Neural cell (in vitro differentiated cells): Measurements from ENCODE around the gene TTLL1. TPM values are rescaled to one million over a fixed set of nuclear protein-coding genes. Genes with fewer than 3 reads are reported as not detected.
"Not testable (repeated sequence)": the region's sequence is repeated elsewhere in the genome, so short reads cannot be mapped to it uniquely, and the experiment has no call there.

Experiments used
- H2AFZ ChIP-seq: fragments of 200-600, 300-800 bp; sonication (generic), shearing (Covaris generic); 2 replicates; pipeline ENCODE4 v1.6.0; 2014; ENCODE audit warnings: low read depth, mild to moderate bottlenecking, antibody characterized with exemption, low read length, moderate library complexity
- H3F3A ChIP-seq: fragments of 200-600 bp; shearing (Covaris generic); 2 replicates; pipeline ENCODE4 v1.6.1; 2016; ENCODE audit warnings: mild to moderate bottlenecking, moderate library complexity, mixed read lengths, antibody characterized with exemption, low read length; ENCODE audit not compliant: insufficient read depth, poor library complexity, severe bottlenecking
- H3K27ac ChIP-seq: fragments of 200-600, 300-800 bp; sonication (generic), shearing (Covaris generic); 2 replicates; pipeline ENCODE4 v1.5.1; 2014; ENCODE audit warnings: mild to moderate bottlenecking, low read length, moderate library complexity
- H3K27me3 ChIP-seq: fragments of 300-800, 200-600 bp; sonication (generic), shearing (Covaris generic); 2 replicates; pipeline ENCODE4 v1.6.0; 2014; ENCODE audit warnings: mild to moderate bottlenecking, low read depth, low read length, moderate library complexity; ENCODE audit not compliant: insufficient read depth
- H3K36me3 ChIP-seq: fragments of 300-800, 200-600 bp; sonication (generic), shearing (Covaris generic); 2 replicates; pipeline ENCODE4 v1.5.1; 2014; ENCODE audit warnings: mild to moderate bottlenecking, antibody characterized with exemption, low read length, moderate library complexity; ENCODE audit not compliant: insufficient read depth
- H3K4me2 ChIP-seq: fragments of 300-800, 200-600 bp; sonication (generic), shearing (Covaris generic); 2 replicates; pipeline ENCODE4 v1.6.0; 2014; ENCODE audit warnings: mild to moderate bottlenecking, low read length
- H3K4me3 ChIP-seq: fragments of 300-800, 200-600 bp; sonication (generic), shearing (Covaris generic); 2 replicates; pipeline ENCODE4 v1.5.1; 2014; ENCODE audit warnings: mild to moderate bottlenecking, low read length, moderate library complexity
- H3K79me2 ChIP-seq: fragments of 200-600 bp; shearing (Covaris generic); replicated peaks from 2 replicates; pipeline ENCODE4 v1.6.0; 2014; ENCODE audit warnings: mild to moderate bottlenecking, low read length, moderate library complexity; ENCODE audit not compliant: insufficient read depth
- H3K9ac ChIP-seq: fragments of 300-800, 200-600 bp; sonication (generic), shearing (Covaris generic); 2 replicates; pipeline ENCODE4 v1.6.1; 2016; ENCODE audit warnings: mild to moderate bottlenecking, low read length, mixed read lengths
- H3K9me2 ChIP-seq: fragments of 200-600 bp; shearing (Covaris generic); 2 replicates; pipeline ENCODE4 v1.6.1; 2016; ENCODE audit warnings: mild to moderate bottlenecking, low read length, mixed read lengths; ENCODE audit not compliant: insufficient read depth
- H3K9me3 ChIP-seq: fragments of 200-600, 300-800 bp; sonication (generic), shearing (Covaris generic); 2 replicates; pipeline ENCODE4 v1.6.1; 2016; ENCODE audit warnings: mild to moderate bottlenecking, mixed run types, low read length, moderate library complexity, mixed read lengths
- H4K20me1 ChIP-seq: fragments of 200-600 bp; shearing (Covaris generic); 2 replicates; pipeline ENCODE4 v1.6.1; 2016; ENCODE audit warnings: mild to moderate bottlenecking, mixed run types; ENCODE audit not compliant: insufficient read depth
- CTCF ChIP-seq: fragments of 450-650 bp; IDR thresholded peaks from 2 replicates; pipeline ENCODE4 v1.5.1; 2014; ENCODE audit warnings: antibody characterized with exemption, mild to moderate bottlenecking, moderate library complexity; ENCODE audit not compliant: poor library complexity, severe bottlenecking
- EP300 ChIP-seq: fragments of 450-650 bp; conservative IDR thresholded peaks from 2 replicates; pipeline ENCODE4 v1.6.1; 2014; ENCODE audit warnings: antibody characterized with exemption, mild to moderate bottlenecking, moderate library complexity; ENCODE audit not compliant: poor library complexity, severe bottlenecking
- EZH2 ChIP-seq: fragments of 200-600, 300-800 bp; shearing (Covaris generic), sonication (generic); IDR thresholded peaks from 2 replicates; pipeline ENCODE4 v1.6.1; 2014; ENCODE audit warnings: antibody characterized with exemption, low read length, borderline replicate concordance, mild to moderate bottlenecking; ENCODE audit not compliant: insufficient read depth, poor library complexity, severe bottlenecking
- MXI1 ChIP-seq: fragments of 450-650 bp; conservative IDR thresholded peaks from 2 replicates; pipeline ENCODE4 v1.6.1; 2014; ENCODE audit warnings: antibody characterized with exemption, mild to moderate bottlenecking; ENCODE audit not compliant: poor library complexity, severe bottlenecking
- POLR2AphosphoS5 ChIP-seq: IDR thresholded peaks from 2 replicates; pipeline ENCODE4 v1.6.1; 2012
- RAD21 ChIP-seq: fragments of 450-650 bp; conservative IDR thresholded peaks from 2 replicates; pipeline ENCODE4 v1.6.1; 2014; ENCODE audit warnings: antibody characterized with exemption, mild to moderate bottlenecking, moderate library complexity
- REST ChIP-seq: IDR thresholded peaks from 2 replicates; pipeline ENCODE4 v1.6.1; 2012; ENCODE audit warnings: borderline replicate concordance
- SMC3 ChIP-seq: fragments of 450-650 bp; conservative IDR thresholded peaks from 2 replicates; pipeline ENCODE4 v1.6.1; 2014; ENCODE audit warnings: antibody characterized with exemption, mild to moderate bottlenecking, moderate library complexity; ENCODE audit not compliant: poor library complexity
- TAF1 ChIP-seq: IDR thresholded peaks from 2 replicates; pipeline ENCODE4 v1.6.1; 2012; ENCODE audit warnings: low read depth
- polyA plus RNA-seq: library from polyadenylated mRNA; depleted of rRNA; stranded (reverse); fragments of >200 nt; gene quantifications from 2 replicates; pipeline ENCODE4 v1.2.3, GENCODE V29; 2014

Gene TTLL1
- polyA plus RNA-seq, 1 donor from 2014 or later: 36.3 TPM

GRCh38 chr22:43017525-43018460, 71.4 kb downstream of the TTLL1 start:
- H3K27ac ChIP-seq: no peak overlapping the region
- H3K9me2 ChIP-seq: no peaks in the 10 kb centered on the region
- no peaks in the 10 kb centered on the region for H3F3A ChIP-seq
- H3K36me3 ChIP-seq: no peaks in the 10 kb centered on the region
- peaks cover 10% of the 10 kb centered on the region for H3K79me2 ChIP-seq
- H3K27me3 ChIP-seq: no peaks in the 10 kb centered on the region
- no peaks in the 10 kb centered on the region for H4K20me1 ChIP-seq
- H2AFZ ChIP-seq: no peak overlapping the region
- TF ChIP-seq SMC3: no peak
- TF ChIP-seq POLR2AphosphoS5: no peak
- no peak for TF ChIP-seq EZH2
- TF ChIP-seq EP300: no peak
- no peak for TF ChIP-seq REST
- no peak for TF ChIP-seq RAD21
- no peak overlapping the region for H3K9ac ChIP-seq
- H3K9me3 ChIP-seq: no peaks in the 10 kb centered on the region
- H3K4me3 ChIP-seq: no peak overlapping the region
- no peak overlapping the region for H3K4me2 ChIP-seq

GRCh38 chr22:43016150-43016549, 73.0 kb downstream of the TTLL1 start:
- H3F3A ChIP-seq, H3K9ac ChIP-seq, H3K36me3 ChIP-seq, H3K9me2 ChIP-seq, H3K27ac ChIP-seq, H3K9me3 ChIP-seq, H3K27me3 ChIP-seq, H3K4me2 ChIP-seq, H4K20me1 ChIP-seq, H3K4me3 ChIP-seq, H2AFZ ChIP-seq: not testable (repeated sequence)
- peaks cover 13% of the 10 kb centered on the region for H3K79me2 ChIP-seq

- Histone ChIP-seq H4K20me1 (no peaks in the 10 kb centered on the region), H3K36me3 (no peaks in the 10 kb centered on the region), H3F3A (no peaks in the 10 kb centered on the region), H3K9me2 (no peaks in the 10 kb centered on the region), H3K9ac (no peak overlapping the region), H3K79me2 (peaks cover 18% of the 10 kb centered on the region), H3K4me3 (peak overlapping the region; percentile 87), H3K4me2 (no peak overlapping the region), H2AFZ (no peak overlapping the region), H3K27ac (no peak overlapping the region), H3K27me3 (no peaks in the 10 kb centered on the region), H3K9me3 (no peaks in the 10 kb centered on the region)
- TF ChIP-seq SMC3 (no peak), CTCF (no peak), EP300 (no peak), RAD21 (no peak), REST (no peak), MXI1 (no peak), POLR2AphosphoS5 (no peak), EZH2 (no peak), TAF1 (no peak)
Observed at GRCh38 chr22:43015677-43016042, 73.5 kb downstream of the TTLL1 start.
